ENCODE measurements around the gene SOX5. TPM values are rescaled to one million over a fixed set of nuclear protein-coding genes. Genes with fewer than 3 reads are reported as not detected.

SOX5 gene
- total RNA-seq, 1 experiment from 2014 or later: 0.52 TPM

- ATAC-seq: no peak
- no peaks in the 10 kb centered on the region for H3K36me3 ChIP-seq (ENCODE audit: control insufficient read depth in 1 of 2, insufficient read depth in 2 of 2, low read length in 2 of 2)
- no peaks in the 10 kb centered on the region for H3K27me3 ChIP-seq (ENCODE audit: insufficient read depth, low read length)
- CTCF ChIA-PET: no interaction called here
- H3K4me2 ChIP-seq (ENCODE audit: low read length): no peak overlapping the region
- H2AFZ ChIP-seq (ENCODE audit: low read depth, low read length, poor library complexity, severe bottlenecking): no peak overlapping the region
- H3K4me1 ChIP-seq (ENCODE audit: control insufficient read depth in 1 of 2, insufficient read depth in 2 of 2, low read length in 2 of 2): no peaks in the 10 kb centered on the region
- no peaks in the 10 kb centered on the region for H3K9me2 ChIP-seq (ENCODE audit: insufficient read depth)
- no peaks in the 10 kb centered on the region for H3K79me2 ChIP-seq (ENCODE audit: insufficient read depth, low read length)
- no TSS peak for BruUV-seq (replicated peaks)
- H3K9me3 ChIP-seq (ENCODE audit: control insufficient read depth in 1 of 2, insufficient read depth in 1 of 2, low read depth in 1 of 2, low read length in 2 of 2): peaks cover 0 to 16% of the 10 kb centered on the region in 2 experiments; a peak in 3 of 4 replicates
- POLR2A ChIA-PET: no interaction called here
- intact Hi-C loops (cut with micrococcal nuclease): no loop called here
- no peaks in the 10 kb centered on the region for H4K20me1 ChIP-seq (ENCODE audit: insufficient read depth)
- no peak overlapping the region for H3K9ac ChIP-seq (ENCODE audit: low read length)
- TF ChIP-seq, protein P1, sequence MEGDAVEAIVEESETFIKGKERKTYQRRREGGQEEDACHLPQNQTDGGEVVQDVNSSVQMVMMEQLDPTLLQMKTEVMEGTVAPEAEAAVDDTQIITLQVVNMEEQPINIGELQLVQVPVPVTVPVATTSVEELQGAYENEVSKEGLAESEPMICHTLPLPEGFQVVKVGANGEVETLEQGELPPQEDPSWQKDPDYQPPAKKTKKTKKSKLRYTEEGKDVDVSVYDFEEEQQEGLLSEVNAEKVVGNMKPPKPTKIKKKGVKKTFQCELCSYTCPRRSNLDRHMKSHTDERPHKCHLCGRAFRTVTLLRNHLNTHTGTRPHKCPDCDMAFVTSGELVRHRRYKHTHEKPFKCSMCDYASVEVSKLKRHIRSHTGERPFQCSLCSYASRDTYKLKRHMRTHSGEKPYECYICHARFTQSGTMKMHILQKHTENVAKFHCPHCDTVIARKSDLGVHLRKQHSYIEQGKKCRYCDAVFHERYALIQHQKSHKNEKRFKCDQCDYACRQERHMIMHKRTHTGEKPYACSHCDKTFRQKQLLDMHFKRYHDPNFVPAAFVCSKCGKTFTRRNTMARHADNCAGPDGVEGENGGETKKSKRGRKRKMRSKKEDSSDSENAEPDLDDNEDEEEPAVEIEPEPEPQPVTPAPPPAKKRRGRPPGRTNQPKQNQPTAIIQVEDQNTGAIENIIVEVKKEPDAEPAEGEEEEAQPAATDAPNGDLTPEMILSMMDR (IDR thresholded peaks at IDR 0.05 in 2 of 3, conservative IDR thresholded peaks at IDR 0.05 in 1 of 3; ENCODE audit: borderline replicate concordance in 1 of 3, insufficient read depth in 1 of 3, low read depth in 2 of 3, low read length in 2 of 3): no peak
- no peak for TF ChIP-seq TCF7L2 (IDR thresholded peaks at IDR 0.05; ENCODE audit: borderline replicate concordance, extremely low read depth, insufficient read depth, insufficient read length)
- no peak for TF ChIP-seq POLR2AphosphoS5 (IDR thresholded peaks at IDR 0.05; ENCODE audit: low read depth, low read length)
- no peak for TF ChIP-seq POLR2A (IDR thresholded peaks at IDR 0.05; ENCODE audit: borderline replicate concordance, extremely low read depth, insufficient read depth, insufficient read length)
- no peak for DNase-seq (ENCODE audit: low read depth, low spot score)
- RAD21 ChIA-PET (ENCODE audit: low non-redundant PET in 1 of 2, low total read pairs in 2 of 2, uncharacterized antibody in 2 of 2, unreplicated experiment in 2 of 2): no interaction called here
- no peak overlapping the region for H3K27ac ChIP-seq (ENCODE audit: low read depth, low read length)
- H3K4me3 ChIP-seq (replicated peaks in 1 of 2; ENCODE audit: low read depth in 1 of 2, low read length in 2 of 2): no peak overlapping the region
These were observed 317.6 kb downstream of the SOX5 start for GRCh38 chr12:23631786-23632377.

GRCh38 chr12:23630524-23630923, 318.9 kb downstream of the SOX5 start:
- RAD21 ChIA-PET (ENCODE audit: low non-redundant PET in 1 of 2, low total read pairs in 2 of 2, uncharacterized antibody in 2 of 2, unreplicated experiment in 2 of 2): no interaction called here
- H4K20me1 ChIP-seq (ENCODE audit: insufficient read depth): no peaks in the 10 kb centered on the region
- no peak overlapping the region for H3K4me2 ChIP-seq (ENCODE audit: low read length)
- H3K9me3 ChIP-seq (ENCODE audit: control insufficient read depth in 1 of 2, insufficient read depth in 1 of 2, low read depth in 1 of 2, low read length in 2 of 2): peaks cover 0 to 16% of the 10 kb centered on the region in 2 experiments; a peak in 3 of 4 replicates
- H3K9me2 ChIP-seq (ENCODE audit: insufficient read depth): no peaks in the 10 kb centered on the region
- POLR2A ChIA-PET: no interaction called here
- H3K79me2 ChIP-seq (ENCODE audit: insufficient read depth, low read length): no peaks in the 10 kb centered on the region
- intact Hi-C loops (cut with micrococcal nuclease): no loop called here
- H3K27ac ChIP-seq (ENCODE audit: low read depth, low read length): no peak overlapping the region
- H3K36me3 ChIP-seq (ENCODE audit: control insufficient read depth in 1 of 2, insufficient read depth in 2 of 2, low read length in 2 of 2): no peaks in the 10 kb centered on the region
- H3K4me3 ChIP-seq (replicated peaks in 1 of 2; ENCODE audit: low read depth in 1 of 2, low read length in 2 of 2): no peak overlapping the region
- ATAC-seq (no peak), DNase-seq (ENCODE audit: low read depth, low spot score) (no peak)
- no peak overlapping the region for H3K9ac ChIP-seq (ENCODE audit: low read length)
- no peaks in the 10 kb centered on the region for H3K27me3 ChIP-seq (ENCODE audit: insufficient read depth, low read length)
- H3K4me1 ChIP-seq (ENCODE audit: control insufficient read depth in 1 of 2, insufficient read depth in 2 of 2, low read length in 2 of 2): no peaks in the 10 kb centered on the region
- BruUV-seq (replicated peaks): no TSS peak
- CTCF ChIA-PET: no interaction called here
- H2AFZ ChIP-seq (ENCODE audit: low read depth, low read length, poor library complexity, severe bottlenecking): no peak overlapping the region
- TF ChIP-seq ZFX (IDR thresholded peaks at IDR 0.05) (no peak), ELF1 (IDR thresholded peaks at IDR 0.05; ENCODE audit: borderline replicate concordance, low read depth) (no peak), SRF (IDR thresholded peaks at IDR 0.05; ENCODE audit: low read depth) (no peak), YY1 (IDR thresholded peaks at IDR 0.05; ENCODE audit: extremely low read depth, insufficient replicate concordance, low read depth, low read length) (no peak), FOSL1 (IDR thresholded peaks at IDR 0.05; ENCODE audit: low read depth) (no peak), EZH2phosphoT487 (IDR thresholded peaks at IDR 0.05; ENCODE audit: borderline replicate concordance) (no peak), EGR1 (IDR thresholded peaks at IDR 0.05; ENCODE audit: low read depth) (no peak)
- TF ChIP-seq, protein P2, sequence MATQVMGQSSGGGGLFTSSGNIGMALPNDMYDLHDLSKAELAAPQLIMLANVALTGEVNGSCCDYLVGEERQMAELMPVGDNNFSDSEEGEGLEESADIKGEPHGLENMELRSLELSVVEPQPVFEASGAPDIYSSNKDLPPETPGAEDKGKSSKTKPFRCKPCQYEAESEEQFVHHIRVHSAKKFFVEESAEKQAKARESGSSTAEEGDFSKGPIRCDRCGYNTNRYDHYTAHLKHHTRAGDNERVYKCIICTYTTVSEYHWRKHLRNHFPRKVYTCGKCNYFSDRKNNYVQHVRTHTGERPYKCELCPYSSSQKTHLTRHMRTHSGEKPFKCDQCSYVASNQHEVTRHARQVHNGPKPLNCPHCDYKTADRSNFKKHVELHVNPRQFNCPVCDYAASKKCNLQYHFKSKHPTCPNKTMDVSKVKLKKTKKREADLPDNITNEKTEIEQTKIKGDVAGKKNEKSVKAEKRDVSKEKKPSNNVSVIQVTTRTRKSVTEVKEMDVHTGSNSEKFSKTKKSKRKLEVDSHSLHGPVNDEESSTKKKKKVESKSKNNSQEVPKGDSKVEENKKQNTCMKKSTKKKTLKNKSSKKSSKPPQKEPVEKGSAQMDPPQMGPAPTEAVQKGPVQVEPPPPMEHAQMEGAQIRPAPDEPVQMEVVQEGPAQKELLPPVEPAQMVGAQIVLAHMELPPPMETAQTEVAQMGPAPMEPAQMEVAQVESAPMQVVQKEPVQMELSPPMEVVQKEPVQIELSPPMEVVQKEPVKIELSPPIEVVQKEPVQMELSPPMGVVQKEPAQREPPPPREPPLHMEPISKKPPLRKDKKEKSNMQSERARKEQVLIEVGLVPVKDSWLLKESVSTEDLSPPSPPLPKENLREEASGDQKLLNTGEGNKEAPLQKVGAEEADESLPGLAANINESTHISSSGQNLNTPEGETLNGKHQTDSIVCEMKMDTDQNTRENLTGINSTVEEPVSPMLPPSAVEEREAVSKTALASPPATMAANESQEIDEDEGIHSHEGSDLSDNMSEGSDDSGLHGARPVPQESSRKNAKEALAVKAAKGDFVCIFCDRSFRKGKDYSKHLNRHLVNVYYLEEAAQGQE (IDR thresholded peaks at IDR 0.05; ENCODE audit: low read depth): no peak
- TF ChIP-seq, protein P1 (IDR thresholded peaks at IDR 0.05 in 2 of 3, conservative IDR thresholded peaks at IDR 0.05 in 1 of 3; ENCODE audit: borderline replicate concordance in 1 of 3, insufficient read depth in 1 of 3, low read depth in 2 of 3, low read length in 2 of 3): no peak
